Measurements from ENCODE around the gene SSTR4.
"Not testable (repeated sequence)": the region's sequence is repeated elsewhere in the genome, so short reads cannot be mapped to it uniquely, and the experiment has no call there.

The SSTR4 gene, protein sequence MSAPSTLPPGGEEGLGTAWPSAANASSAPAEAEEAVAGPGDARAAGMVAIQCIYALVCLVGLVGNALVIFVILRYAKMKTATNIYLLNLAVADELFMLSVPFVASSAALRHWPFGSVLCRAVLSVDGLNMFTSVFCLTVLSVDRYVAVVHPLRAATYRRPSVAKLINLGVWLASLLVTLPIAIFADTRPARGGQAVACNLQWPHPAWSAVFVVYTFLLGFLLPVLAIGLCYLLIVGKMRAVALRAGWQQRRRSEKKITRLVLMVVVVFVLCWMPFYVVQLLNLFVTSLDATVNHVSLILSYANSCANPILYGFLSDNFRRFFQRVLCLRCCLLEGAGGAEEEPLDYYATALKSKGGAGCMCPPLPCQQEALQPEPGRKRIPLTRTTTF

DNA sequence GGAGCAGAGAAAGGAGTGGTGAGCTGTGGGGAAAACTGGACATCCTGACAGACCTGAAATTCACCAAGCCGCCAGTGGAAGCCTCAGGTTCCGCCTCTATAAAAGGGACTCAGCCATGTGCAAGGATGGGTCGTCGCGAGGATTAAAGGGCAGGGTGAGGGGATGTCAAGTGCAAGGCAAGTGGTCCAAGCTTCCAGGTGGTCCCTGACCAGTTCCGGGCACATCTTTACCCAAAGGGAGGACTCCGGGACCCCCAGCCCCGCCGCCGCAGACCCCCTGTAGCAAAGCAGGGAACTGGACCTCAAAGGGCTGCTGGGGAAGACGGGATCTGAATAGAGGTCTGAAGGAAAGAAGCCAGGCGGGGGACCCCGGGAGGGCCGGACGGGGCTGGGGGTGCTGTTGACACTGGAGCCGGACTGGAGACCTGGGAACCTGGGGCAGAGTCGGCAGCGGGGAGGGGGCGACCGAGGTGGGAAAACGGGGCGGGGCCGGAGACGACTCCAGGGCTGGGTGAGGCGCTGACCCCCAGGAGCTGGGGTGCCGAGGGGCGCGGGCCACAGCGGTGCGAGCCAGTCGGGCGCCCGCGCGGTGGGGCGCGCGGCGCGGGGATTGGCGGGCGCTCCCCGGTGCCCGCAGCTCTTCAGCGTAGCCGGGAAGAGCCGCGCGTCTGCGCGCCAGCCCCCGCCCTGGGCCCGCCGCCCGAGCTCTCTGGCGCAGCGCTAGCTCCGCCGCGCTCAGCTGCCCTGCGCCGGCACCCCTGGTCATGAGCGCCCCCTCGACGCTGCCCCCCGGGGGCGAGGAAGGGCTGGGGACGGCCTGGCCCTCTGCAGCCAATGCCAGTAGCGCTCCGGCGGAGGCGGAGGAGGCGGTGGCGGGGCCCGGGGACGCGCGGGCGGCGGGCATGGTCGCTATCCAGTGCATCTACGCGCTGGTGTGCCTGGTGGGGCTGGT is at the start of gene SSTR4:
Gene SSTR4 (plus strand): TSS at position 592 of the 951 bp plus-strand sequence. CDS start 172 bp downstream, at position 764.
- no peak for DNase-seq

DNA sequence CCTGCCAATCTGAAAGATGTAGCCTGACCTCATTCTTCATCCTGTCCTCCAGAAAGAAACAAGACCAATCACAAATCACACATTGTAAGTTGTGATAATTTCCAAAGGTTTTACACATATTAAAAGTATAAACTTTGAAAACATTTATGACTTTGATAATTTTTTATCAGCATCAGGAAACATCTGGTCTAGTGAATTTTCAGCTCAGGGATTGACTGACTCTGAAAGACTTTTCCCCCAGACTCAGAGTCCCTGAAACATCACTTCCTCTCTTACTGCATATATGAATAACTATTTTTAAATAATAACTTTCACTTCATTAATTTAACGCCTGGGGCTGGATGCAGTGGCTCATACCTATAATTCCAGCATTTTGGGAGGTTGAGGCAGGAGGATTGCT is 48.5 kb upstream of the SSTR4 start:
- DNase-seq = no peak

DNA sequence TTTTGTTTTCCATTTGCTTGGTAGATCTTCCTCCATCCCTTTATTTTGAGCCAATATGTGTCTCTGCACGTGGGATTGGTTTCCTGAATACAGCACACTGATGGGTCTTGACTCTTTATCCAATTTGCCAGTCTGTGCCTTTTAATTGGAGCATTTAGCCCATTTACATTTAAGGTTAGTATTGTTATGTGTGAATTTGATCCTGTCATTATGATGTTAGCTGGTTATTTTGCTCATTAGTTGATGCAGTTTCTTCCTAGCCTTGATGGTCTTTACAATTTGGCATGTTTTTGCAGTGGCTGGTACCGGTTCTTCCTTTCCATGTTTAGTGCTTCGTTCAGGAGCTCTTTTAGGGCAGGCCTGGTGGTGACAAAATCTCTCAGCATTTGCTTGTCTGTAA is 43.7 kb upstream of the SSTR4 start:
- not testable (repeated sequence) for DNase-seq

DNA sequence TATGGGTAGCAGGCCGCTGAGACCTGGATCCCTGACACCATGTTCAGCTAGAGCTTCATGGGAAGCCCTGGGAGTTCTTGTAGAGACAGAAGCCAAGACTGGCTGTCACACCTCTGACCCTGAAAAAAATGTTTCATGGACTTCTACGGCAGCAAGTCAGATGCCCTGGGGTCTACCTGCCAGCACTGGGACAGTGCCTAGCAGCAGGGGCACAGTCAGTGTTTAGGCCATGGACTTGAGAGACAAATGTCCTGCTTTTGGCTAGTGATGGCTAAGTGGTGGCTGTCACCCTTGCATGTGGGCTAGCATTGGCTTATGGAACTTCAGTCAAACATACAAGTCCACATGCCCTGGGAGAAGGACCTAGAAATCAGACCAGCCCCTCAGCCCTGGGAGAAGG is 41.3 kb upstream of the SSTR4 start:
- DNase-seq = no peak

DNA sequence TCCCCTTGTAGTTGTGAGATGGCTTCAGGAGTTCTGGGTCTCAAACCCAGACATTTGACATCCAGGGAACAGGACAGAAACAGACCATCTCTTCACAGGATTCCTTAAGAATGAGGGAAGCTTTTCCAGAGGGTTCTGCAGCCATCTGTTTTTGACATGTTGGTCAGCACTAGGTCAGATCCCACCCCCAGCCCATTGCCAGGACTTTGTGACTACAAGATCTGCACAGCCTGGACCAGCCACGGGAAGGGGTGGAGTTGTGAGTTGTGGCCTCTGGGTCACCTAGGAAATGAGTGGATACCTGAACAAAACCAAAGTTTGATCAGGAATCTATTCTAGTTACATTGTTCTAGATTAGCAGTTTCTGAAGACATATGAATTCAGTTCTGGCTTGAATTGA is 39.2 kb upstream of the SSTR4 start:
- DNase-seq = no peak

DNA sequence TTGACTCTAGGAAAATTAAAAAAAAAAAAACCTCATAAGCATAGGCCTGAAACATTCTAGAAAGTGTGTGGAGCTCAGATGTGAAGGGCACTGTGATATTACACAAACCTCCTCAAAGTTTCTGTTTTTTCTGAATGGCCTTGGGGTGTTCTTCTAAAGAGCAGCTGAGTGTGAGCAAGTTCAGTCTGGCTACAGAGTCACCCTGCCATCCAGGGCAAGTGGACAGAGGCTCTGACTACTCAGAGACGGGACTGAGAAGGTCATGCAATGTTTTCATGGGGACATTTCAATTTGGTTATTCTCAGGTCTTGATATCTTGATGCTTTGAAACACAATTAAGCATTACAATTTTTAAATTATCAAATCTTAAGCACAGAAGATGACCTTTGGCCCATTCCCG is 36.6 kb upstream of the SSTR4 start:
- DNase-seq = no peak

DNA sequence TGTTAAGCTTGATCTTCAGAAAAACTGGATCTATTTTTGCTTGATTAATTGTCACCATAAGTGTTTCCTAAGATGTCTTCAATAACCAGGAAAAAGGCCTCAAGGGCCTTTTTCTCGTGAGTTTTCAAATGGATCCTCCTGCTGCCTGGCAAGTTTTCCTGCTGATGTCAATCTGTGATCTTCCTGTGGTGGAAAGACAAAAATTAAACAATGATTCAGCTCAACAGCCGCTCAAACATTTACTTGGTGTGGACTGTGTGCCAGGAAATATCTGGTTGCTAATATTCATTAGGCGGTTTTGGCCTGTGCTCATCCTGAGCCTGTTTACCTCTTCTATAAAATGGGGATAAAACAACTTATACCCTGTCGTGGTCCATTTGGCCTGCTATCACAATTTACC is 35.4 kb upstream of the SSTR4 start:
- DNase-seq = no peak

DNA sequence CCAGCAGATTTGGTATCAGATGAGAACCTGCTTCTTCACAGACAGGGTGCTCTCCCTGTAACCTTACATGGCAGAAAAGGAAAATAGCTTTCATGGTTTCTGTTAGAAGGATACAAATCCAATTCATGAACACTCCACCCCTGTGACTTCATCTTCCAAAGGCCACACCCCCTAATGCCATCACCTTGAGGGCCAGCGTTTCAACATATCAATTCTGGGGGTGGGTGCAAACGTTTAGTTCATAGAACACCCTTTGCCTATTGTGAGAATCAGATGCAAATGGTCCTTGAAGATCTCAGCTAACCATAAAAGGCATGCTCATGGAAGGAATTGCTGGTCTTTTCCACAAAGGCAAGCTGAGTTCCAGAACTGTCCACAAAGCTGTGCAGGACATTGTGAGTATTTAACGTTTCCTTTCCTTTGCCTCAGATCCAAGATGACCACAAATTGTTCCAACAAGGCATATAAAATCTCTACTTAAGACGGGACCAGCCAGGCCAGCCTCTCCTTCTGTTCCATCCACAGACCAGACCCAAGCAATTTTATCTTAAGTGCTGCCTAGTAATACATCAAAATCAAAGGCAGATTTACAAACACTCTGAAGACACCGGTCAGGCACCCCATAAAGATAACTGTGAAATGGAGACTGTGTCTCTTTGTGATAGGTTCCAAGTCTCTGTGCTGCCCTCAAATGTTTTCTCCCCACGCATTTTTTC is 34.7 kb upstream of the SSTR4 start:
- DNase-seq = no peak

DNA sequence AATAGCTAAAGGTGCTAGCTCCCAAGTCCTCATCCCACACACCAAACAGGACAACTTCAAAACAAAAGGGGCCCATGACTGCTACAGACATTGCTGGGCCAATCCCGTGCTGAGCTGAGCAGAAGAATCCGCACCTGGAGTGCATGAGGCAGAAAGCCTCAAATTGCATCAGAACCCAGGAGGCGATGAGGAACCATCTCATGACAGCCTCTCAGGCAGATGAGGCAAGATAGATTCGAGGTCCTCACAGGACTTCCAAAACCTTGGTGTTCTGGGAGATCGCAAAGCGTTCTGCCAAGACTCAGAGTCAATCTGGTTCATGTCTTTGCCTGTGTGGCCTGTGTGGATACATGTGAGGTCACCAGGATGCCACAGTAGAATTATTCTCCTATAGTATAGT is 32.8 kb upstream of the SSTR4 start:
- no peak for DNase-seq

DNA sequence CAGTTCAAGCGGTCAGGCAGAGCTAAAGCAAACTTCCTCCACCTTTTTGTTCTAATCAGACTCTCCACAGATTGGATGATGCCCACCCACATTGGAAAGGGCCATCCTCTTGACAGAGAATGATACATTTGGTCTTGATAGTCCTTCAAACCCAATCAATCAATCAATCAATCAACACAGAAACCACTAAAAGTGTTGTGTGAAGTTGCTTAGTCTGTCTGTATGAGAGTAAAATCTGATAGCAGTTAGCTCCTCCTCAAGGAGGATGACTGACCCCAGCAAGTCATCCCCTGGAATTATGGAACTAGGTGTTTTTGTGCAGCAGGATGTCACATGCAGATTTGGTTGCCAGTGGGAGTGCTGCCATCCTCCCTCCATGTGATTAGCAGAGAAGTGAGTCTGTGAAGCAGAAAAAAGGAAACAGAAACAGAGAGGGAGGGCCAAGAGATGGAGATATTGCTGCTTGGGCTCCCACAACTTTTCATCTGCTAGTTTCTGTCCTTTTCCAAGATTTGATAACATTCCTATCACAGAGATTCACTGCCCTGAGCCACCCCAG is 32.0 kb upstream of the SSTR4 start:
- no peak for DNase-seq

DNA sequence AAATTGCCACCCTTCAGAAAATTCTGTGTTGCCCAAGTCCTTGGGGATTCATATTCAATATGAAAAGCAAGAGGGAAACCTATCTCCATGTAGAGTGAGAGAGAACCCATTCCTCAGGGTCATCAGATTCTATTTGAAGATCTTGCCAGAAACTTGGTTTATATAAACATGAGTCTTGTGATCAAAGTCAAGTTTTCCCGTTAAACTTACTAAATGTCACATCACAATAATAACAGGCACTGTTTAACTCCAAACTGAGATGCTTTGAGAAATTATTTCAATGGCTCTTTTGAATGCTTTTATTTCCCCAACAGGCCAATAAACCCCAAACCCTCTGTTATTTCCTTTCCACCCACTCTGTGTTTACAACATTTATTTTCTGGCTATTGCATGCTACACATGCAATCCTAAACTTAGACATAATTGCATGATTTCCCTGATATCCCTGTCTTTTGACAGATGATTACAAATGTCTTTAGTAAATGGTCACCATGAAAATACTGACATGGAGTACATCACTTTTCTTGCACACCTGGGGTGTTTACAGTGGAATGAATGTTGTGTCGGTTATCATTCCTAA is 31.1 kb upstream of the SSTR4 start:
- DNase-seq = no peak

DNA sequence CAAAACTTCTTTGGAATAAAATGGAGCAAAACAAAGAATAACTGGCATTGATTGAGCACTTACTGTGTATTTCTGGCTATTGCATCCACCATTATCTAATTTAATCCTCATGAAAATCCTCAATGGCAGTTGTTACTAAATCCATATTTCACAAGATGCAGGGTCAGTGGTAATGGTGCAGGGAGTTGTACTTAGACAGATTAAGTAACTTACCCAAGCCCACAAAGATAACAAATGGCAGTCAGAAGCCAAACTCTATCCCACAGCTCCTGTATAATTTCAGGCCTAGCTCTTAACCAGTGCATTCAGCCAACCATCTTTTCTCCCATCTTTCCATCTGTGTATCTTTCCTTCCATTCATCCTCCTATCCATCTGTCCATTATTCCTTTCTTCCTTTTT is 29.3 kb upstream of the SSTR4 start:
- no peak for DNase-seq

DNA sequence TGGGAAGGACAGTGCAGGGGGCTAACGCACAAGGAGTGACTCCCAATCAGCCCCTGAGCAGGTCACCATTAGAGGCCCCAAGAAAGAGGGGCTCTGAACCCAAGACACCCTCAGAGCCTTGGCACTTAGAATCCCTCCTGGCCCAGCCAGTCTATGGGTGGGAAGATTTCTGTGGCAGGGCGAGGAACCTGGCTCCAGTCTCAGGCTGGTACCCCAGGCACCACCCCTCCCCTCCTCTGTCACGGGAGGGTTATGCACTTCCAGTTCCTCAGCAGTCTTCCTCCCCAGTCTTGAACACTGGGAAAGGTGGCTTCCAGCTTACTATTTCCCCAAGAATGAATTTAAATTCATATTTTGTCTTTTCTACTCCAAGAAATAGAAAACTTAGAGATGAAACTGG is 27.6 kb upstream of the SSTR4 start:
- no peak for DNase-seq

DNA sequence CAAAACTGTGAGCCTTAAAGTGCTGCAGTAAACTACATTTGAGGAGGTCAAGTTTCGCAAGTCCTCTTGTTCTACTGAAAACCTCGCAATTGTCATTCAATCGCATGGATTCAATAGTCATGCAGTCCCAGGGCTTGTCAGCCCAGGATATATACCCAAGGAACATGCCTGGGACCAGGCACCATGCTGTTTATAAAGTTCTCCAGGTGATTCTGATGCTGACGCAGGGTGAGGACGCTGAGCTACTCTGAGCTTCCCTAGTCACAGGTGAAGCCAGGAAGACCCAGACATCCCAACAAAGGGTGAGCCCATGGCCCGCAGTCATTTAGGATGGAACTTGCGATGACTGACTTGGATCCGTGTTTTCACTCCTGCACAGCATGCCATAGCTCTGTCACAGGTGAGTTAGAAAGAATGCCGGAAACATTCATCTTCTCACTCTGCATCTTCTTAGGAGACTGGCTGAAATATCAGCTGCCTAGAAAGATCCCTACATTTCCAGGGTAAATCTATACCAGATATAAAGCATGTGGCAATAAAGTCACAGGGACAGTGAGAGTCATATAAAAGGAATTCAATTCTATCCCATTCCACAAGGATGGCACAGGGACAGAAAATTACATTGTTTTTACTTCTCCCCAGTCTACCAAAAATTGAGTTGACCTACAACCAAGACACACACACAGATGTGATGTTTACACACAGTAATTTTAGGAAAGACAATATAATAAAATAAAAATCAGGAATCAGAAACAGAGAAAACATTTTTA is 27.0 kb upstream of the SSTR4 start:
- no peak for DNase-seq

DNA sequence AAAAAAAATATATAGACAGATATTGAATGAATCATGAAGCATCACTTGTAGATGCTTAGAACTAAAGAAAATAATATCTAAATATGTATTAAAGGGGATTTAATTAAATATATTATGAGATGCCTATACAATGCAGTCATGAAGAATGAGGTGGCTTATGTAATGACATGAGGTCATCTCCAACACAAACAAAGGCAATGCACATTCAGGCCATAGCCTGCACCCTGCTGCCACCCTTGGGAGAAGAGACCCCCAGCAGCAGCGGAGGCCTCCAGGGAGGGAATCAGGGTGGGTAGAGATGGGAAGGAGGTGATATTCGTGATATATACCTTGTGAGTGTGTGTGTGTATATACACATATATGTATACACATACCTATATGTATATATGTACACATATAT is 26.4 kb upstream of the SSTR4 start:
- no peak for DNase-seq

DNA sequence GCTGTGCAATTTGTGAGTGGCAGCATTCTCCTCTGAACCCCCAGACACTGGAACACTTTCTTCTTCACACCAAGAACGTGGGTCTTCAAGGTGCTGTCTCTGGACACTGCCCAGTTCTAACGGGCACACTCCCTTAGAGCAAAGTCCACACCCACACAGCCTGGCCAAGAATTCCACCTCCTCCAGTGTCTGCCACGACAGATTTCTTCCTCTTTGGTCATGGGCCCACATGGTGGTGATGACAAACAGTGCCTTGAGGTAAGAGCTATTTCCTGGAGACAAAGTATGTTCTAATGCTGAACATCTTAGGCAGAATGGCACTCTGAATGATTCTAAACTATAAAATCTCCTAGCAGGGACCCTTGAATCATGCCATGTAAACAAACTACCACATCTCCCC is 25.5 kb upstream of the SSTR4 start:
- no peak for DNase-seq

DNA sequence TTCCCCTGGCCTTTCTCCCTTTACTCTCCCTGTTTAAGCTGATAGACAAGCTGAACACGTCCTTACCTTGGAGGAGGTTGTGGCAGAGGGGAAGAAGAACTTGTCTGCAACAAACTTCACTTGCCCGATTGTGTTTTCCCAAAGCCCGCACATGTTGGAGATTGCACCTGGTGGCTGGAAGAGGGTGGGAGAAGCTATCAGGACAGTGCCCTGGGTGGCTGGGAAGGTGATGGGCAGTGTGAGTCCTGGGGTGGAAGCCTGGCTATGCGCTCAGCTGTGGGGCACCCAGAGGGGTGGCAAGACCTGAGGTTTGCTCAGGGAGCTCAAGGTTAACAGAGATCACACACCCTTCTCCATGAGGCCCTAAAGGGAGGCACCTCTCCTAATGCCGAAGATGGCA is 25.0 kb upstream of the SSTR4 start:
- DNase-seq = no peak

DNA sequence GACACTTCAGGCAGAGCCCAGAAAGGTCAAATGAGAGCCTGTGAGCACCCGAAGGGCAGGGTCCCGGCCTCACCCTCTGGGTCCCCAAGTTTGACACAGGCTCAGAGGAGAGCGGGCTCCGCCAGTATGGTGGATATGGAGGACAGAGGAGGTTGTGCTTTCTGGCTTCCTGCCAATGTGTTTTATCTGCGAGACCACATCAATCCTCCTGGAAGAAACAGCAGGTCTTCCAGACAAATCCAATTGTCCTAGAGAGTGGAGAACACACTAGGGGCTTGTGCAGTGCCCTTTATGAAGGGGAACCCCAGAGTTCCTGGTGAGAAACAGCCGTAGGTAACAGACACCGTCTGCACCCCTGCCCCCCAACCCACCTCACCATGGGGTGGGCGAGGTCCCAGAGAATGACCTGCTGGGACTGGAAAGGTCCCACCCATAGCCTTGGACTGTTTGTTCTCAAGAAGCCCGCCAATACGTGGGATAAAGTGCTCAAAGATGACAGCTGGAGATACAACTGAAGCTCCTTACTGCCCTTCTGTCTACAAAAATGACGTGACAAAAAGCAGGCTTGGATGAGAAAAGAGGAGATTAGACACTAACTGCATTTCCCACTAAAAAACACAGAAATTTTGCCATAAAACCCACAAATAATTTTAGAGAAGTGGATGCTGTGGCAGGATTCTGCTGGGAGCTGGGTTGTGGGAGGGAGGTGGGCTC is 23.9 kb upstream of the SSTR4 start:
- DNase-seq = no peak

DNA sequence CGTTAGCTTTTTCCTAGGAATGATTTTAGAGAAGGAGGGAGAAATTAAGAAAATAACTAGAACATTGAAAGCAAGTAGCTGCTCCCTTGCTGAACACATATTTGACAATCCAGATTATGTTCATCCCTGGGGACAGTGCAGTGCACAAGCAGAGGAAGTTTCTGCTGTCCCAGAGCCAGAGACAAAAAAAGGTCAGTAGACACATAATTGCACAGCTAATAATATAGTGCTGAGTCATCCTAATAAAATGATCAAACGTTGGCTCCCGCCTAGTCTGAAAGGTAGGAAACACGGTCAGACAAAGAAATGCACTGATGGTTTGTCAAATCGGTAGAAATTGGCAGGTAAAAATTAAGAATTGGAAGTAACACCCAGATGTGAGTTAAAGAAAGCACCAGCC is 21.7 kb upstream of the SSTR4 start:
- DNase-seq = no peak

DNA sequence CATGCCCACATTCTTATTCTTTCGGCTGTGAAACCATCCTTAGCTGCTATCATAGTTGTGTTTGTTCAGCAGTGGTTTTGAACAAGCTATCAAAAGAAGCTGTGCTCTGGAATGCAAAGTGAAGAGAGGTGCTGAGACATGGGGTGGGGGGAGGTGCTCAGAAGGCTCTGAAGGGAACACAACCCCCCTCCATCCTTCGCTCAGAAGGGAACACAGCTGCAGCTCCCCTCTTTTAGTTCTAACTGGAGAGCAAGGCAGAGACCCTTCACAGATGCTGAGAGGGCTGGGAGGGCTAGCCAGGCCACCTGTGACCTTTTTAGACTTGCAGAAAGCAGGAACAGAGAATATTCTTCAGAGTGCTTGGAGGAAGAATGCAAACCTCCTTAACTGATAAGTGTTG is 17.6 kb upstream of the SSTR4 start:
- DNase-seq = no peak

DNA sequence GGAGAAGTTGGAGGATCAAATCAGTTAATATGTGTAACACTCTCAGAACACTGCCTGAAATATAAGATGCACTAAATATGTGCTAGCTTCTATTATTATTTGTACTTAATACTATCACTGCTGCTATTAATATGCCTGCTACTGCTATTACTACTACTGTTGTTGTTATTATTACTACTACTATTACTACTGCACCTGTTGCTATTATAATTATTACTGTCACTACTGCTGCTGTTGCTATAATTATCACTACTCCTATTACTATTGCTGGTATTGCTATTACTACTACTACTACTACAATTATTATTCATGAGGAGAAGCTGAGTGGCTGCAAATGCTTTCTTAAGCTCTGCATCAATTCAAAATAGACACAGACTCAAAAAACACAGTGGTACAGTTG is 16.7 kb upstream of the SSTR4 start:
- DNase-seq = no peak
